HG03135 (cell line): Measurements from ENCODE around the gene ZNF346.

Experiments used
- ATAC-seq: cut with Tn5 transposase; IDR thresholded peaks from one replicate; pipeline ENCODE4 v1.9.1; 2021; ENCODE audit warnings: mild to moderate bottlenecking, moderate library complexity; ENCODE audit not compliant: unreplicated experiment

Gene ZNF346

DNA sequence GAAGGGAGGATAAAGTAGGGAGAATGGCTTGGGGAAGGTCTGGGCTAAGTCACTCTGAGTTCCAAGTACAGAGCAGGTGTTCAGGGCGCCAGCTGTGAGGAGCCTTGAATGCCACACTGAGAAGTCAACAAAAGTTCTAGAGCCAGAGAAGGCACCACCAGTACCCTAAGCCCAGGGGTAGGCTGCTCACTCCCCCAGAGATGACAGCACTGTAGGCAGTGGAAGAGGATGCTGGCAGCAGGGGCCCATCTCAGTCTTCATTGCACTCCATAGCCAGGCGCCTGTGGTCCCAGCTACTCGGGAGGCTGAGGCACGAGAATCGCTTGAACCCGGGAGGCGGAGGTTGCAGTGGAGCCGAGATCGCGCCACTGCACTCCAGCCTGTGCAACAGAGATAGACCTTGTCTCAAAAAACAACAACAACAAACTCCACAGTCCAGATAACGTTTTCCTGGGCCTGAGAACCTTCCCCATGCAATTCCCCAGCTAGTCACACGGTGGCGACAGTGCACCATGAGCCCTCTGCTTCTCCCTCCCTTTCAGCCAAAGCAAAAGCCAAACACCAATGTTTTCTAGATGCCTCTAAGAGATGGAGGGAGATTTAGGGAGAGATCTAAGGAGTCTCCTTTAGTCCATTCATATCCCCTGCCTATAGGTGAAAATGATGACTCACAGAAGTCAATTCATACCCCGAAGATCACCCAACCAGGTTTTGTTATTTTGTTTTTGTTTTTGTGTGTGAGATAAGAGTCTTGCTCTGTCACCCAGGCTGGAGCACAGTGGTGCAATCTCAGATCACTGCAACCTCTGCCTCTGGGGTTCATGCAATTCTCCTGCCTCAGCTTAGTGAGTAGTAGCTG lies 91.3 kb downstream of the ZNF346 start:
- ATAC-seq: no peak

DNA sequence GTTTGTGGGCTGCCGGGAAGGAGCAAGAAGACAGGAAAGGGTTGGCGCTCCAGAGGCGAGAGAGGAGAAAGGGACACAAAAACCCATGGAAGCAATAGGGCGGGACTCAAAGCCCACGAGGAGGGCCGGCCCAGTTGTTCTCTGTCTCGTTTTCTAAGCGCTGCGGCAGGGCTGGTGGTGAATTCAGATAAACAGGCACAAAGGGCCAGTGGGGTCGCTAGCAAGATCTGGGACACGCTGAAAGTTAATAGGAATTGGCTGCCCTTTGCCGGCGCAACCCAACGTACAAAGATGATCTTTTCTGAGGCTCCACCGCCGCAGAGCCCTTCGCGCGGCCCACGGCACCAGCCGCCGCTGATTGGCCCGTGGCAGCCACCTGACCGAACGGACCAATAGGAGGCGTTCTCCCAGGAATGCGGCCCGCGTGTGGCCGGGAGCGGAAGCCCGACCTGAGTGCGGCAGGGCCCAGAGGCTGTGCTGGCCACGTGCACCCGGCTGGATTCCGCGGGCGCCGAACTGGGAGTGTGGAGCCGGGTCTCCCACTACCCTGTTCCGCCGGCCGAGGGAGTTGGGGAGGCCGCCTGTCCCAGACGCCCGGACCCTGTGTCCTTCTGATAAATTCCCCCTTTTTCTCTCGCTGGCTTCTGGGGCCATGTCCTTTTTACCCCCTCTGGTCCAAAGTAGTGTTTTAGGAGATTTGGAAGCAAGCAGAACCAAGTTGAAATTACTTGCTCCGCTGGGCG lies 94.3 kb downstream of the ZNF346 start:
- ATAC-seq: no peak

DNA sequence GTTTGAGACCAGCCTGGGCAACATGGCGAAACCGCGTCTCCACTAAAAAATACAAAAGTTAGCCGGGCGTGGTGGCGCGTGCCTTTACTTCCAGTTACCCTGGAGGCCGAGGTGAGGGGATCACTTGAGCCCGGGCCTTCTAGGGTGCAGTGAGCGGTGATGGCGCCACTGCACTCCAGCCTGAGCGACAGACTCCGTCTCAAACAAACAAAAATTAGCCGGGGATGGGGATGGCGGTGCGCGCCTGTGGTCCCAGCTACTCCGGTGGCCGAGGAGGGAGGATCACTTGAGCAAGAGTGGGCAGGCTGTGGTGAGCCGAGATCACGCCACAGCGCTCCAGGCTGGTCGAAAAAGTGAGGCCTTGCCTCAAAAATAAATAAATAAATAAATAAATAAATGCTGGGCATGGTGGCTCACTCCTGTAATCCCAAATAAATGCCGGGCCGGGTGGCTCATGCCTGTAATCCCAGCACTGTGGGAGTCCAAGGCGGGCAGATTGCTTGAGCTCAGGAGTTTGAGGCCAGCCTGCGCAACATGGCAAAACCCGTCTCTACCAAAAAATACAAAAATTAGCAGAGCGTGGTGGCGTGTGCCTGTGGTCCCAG lies 95.0 kb downstream of the ZNF346 start:
- no peak for ATAC-seq

DNA sequence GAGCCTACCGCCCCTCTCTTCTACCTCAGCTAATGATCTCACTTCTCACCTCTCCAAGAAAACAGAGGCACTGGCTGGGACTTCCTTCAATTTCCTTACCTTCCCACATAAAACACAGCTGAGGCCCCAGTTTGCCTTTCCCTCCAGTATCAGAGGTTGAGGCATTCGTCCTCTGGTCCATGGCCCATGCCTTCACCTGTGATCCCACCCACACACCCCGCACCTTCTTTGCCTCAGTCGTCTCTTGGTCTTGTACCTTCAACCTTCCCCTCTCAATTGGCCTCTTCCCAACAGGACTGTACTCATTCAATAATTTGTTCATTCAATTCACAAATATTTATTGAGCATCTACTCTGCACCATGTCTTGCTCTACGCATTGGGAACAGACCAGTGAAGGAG lies 100.1 kb downstream of the ZNF346 start:
- ATAC-seq: no peak

DNA sequence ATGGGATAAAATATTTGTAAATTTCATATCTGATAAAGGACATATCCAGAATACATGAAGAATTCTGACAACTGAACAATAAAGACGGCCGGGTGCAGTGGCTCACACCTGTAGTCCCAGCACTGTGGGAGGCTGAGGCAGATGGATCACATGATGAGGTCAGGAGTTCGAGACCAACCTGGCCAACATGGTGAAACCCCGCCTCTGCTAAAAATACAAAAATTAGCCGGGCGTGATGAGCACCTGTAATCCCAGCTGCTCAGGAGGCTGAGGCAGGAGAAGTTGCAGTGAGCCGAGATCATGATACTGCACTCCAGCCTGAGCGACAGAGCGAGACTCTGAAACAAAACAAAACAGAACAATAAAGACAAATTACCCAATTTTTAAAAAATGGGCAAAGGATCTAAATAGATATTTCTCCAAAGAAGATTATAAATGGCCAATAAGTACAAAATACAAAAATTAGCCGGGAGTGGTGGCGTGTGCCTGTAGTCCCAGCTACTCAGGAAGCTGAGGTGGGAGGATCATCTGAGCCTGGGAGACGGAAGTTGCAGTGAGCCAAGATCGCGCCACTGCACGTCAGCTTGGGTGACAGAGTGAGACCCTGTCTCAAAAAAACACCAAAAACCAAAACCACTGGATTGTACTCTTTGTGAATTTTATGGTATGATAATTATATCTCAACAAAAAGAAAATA lies 101.4 kb downstream of the ZNF346 start:
- ATAC-seq: no peak

DNA sequence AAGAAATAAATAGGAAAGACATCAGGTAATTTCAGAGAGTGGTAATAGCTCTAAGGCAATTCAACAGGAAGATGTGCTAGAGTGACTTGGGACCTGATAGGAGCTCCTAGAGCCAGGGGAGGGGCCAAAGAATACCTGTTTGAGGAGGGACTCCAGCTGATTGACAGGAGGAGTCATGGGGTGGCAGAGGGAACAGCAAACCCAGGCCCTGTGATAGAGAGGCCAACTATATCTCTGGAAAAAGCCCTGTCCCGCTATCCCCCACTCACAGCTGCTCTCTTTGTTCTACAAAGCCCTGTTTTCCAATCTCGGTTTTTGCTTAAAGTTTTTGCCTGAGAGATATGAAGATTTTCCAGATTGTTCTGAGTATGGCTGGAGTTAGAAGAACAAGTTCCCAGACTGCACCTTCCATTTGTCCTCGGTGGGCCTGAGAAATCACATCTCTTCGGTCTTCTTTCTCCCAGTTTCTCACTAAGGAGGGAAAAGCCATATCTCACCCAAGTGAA lies 102.0 kb downstream of the ZNF346 start:
- no peak for ATAC-seq

DNA sequence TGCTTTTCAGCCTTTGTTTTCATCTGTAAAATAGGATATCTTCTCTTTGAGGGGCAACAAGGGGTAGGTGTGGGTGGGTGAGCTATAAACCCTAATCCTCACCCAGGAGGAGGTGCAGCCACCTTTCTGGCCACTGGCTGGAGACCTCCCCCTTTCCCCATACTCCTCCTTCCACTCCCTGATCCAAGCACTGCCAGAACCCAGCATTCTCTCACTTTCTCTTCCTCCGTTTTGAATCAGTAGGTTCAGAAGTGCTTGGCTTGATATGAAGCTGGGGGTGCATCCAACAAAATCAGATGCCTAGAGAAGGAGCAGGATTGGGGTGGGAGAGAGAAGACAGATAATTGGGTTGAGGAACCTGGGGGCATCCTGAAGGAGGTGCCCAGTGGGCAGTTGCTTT lies 104.3 kb downstream of the ZNF346 start:
- ATAC-seq: no peak

DNA sequence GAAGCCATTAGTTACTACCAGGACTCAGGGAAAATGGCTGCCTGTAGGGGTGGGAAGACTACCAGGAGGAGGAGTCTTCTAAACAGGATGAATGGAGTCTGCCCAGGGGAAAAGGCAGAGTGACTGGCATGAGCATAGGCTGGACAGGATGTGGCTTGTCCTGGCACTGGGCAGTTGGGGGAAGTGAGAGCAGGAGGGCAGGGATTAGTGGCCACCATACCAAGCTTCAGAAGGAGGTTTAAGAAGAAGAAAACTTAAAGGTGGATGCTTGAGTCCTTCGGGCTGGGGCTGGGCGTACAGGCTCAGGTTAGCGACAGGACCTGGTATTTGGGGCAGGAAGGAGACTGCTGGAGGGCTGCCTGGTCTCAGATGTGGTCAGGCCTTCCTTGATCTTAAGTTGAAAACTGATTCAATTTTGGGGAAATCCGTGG lies 106.1 kb downstream of the ZNF346 start:
- no peak for ATAC-seq

DNA sequence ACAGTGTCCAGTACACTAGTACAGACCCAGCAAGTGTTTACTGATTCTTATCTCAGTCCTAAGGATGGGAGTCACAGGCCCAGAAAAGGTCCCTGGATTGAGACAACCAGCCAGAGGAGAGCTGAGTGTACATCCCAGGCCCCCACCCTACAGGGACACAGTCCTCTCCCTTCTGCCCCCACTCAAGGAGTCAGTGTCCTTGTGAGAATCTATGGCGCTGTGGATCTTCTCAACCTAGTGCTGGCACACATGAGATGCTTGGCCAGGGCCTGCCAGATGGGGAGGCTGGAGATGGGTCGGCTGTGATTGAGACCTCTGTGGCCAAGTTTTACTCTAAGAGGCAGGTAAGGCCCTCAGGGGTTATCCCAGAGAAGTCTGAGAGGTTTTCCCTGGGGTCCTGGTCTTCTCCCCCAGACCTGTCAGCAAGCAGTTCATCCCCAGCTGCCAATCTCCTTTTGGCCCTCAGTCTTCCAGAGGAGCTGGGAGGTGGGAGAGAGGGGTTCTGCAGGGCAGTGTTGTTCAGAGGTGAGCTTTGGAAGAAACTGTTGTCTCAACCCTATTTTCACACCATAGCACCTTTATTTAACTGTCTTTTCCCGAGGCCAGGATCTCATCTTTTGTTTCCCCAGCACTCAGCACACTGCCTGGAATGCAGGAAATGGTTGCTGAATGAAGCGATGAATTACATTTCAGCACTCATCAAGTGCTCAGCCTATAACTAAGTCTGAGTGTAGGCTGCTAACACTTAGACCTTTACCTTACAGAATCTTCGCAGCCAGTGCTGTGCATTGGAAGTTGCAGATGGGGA lies 107.9 kb downstream of the ZNF346 start:
- ATAC-seq: no peak
